IPS DF 6.9 (cell line): ENCODE results near the gene TBX15.

ENCODE experiments used
- DNase-seq: peaks from one replicate; pipeline ENCODE4 v3.0.0-alpha.2; 2013; ENCODE audit warnings: low read depth, low spot score
- H3K27ac ChIP-seq: one replicate; pipeline ENCODE4 v1.5.1; 2013; ENCODE audit warnings: low read length, control low read depth
- H3K27me3 ChIP-seq: 2 replicates; pipeline ENCODE4 v1.6.1; 2013; ENCODE audit warnings: mild to moderate bottlenecking, low read length; ENCODE audit not compliant: control insufficient read depth, insufficient read depth
- H3K36me3 ChIP-seq: 2 replicates; pipeline ENCODE4 v1.6.1; 2013; ENCODE audit warnings: low read length; ENCODE audit not compliant: control insufficient read depth, insufficient read depth
- H3K4me1 ChIP-seq: 2 replicates; pipeline ENCODE4 v1.6.1; 2013; ENCODE audit warnings: low read length; ENCODE audit not compliant: control insufficient read depth, insufficient read depth
- H3K4me3 ChIP-seq: 2 replicates; pipeline ENCODE4 v1.5.1; 2013; ENCODE audit warnings: mild to moderate bottlenecking, low read length
- H3K9me3 ChIP-seq: 2 replicates; pipeline ENCODE4 v1.6.1; 2013; ENCODE audit warnings: low read length, inconsistent platforms; ENCODE audit not compliant: control insufficient read depth, insufficient read depth
- WGBS: extraction: QIAGEN DNeasy Blood & Tissue Kit; methylation state at CpG from one replicate; pipeline ENCODE4 v1.1.7; 2013; ENCODE audit warnings: mixed read lengths, missing lambda C conversion rate; ENCODE audit not compliant: insufficient read length, insufficient coverage; 5-methylcytosine and 5-hydroxymethylcytosine counted together

The TBX15 gene

GRCh38 chr1:118992237-118992825 is 4.2 kb upstream of the TBX15 start:
- H3K4me1 ChIP-seq: peaks cover 8% of the 10 kb centered on the region
- H3K27me3 ChIP-seq: peaks cover 93% of the 10 kb centered on the region
- no peak for DNase-seq
- WGBS: no CpG with 5 or more reads among the region's 22 CpGs
- no peak overlapping the region for H3K27ac ChIP-seq
- no peaks in the 10 kb centered on the region for H3K9me3 ChIP-seq
- no peak overlapping the region for H3K4me3 ChIP-seq
- H3K36me3 ChIP-seq: no peaks in the 10 kb centered on the region

DNA sequence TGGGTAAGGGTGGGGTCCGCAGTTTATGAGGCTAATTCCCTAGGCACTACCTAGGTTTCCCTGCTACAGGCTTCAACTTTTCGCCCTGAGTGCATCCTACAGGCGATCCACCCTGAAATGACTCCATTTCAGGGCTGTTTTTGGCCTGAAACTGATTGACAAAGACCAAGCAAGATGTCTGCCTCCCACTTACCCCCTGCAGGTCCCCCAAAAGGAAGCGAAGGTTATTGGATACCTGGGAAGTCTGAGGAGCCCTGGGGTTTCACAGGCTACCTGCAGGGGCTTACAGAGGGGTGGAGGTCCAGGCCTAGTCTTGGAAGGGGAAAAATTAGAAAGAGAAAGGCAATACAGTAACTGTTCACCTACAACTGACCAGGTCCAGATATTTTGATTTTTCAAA is 3.3 kb upstream of the TBX15 start:
- H3K4me3 ChIP-seq: no peak overlapping the region
- H3K27me3 ChIP-seq: peaks cover 94% of the 10 kb centered on the region
- no CpG with 5 or more reads among the region's 4 CpGs for WGBS
- no peaks in the 10 kb centered on the region for H3K9me3 ChIP-seq
- H3K36me3 ChIP-seq: no peaks in the 10 kb centered on the region
- H3K27ac ChIP-seq: no peak overlapping the region
- H3K4me1 ChIP-seq: peaks cover 12% of the 10 kb centered on the region
- no peak for DNase-seq

GRCh38 chr1:118990513-118991152 is 2.5 kb upstream of the TBX15 start:
- peaks cover 94% of the 10 kb centered on the region for H3K27me3 ChIP-seq
- H3K27ac ChIP-seq: no peak overlapping the region
- H3K36me3 ChIP-seq: no peaks in the 10 kb centered on the region
- no peak for DNase-seq
- no peaks in the 10 kb centered on the region for H3K9me3 ChIP-seq
- peaks cover 12% of the 10 kb centered on the region for H3K4me1 ChIP-seq
- no peak overlapping the region for H3K4me3 ChIP-seq
- no CpG with 5 or more reads among the region's 8 CpGs for WGBS

DNA sequence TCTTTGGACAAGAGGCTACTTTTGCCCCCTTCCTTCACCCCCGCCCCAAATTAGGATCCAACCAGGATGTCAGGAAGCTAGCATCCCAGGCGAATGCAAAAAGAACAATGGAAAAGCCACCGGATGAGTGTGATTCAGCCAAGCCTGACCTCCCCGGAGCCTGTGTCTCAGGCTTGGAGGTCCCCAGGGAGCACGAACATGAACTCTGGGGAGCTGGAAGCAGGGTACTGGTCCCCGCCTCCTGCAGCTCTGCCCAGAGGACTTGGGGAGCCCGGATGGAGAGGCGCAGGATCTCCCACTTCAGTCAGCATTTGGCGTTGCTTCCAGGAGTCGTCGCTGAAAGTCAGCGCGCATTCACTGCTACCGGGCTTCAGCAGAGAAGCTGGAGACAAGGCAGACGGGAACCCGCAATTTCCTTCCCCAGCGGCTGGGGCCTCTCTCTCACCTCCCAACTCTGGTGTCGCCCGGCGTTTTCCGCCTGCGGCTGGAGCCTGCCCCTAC is 1.8 kb upstream of the TBX15 start:
- Histone ChIP-seq H3K4me3 (no peak overlapping the region), H3K36me3 (no peaks in the 10 kb centered on the region), H3K27me3 (peaks cover 94% of the 10 kb centered on the region), H3K9me3 (no peaks in the 10 kb centered on the region), H3K4me1 (peaks cover 12% of the 10 kb centered on the region), H3K27ac (no peak overlapping the region)
- WGBS: no CpG with 5 or more reads among the region's 22 CpGs
- no peak for DNase-seq

- Histone ChIP-seq H3K4me3 (no peak overlapping the region), H3K9me3 (no peaks in the 10 kb centered on the region), H3K27ac (no peak overlapping the region), H3K27me3 (peaks cover 92% of the 10 kb centered on the region), H3K4me1 (peaks cover 12% of the 10 kb centered on the region), H3K36me3 (no peaks in the 10 kb centered on the region)
- DNase-seq: no peak
- no CpG with 5 or more reads among the region's 44 CpGs for WGBS
Observed at GRCh38 chr1:118989006-118989815, 1.1 kb upstream of the TBX15 start.

- peaks cover 16% of the 10 kb centered on the region for H3K4me1 ChIP-seq
- no CpG with 5 or more reads among the region's 65 CpGs for WGBS
- no peaks in the 10 kb centered on the region for H3K36me3 ChIP-seq
- no peaks in the 10 kb centered on the region for H3K9me3 ChIP-seq
- H3K27me3 ChIP-seq: peaks cover 92% of the 10 kb centered on the region
- no peak for DNase-seq
- H3K27ac ChIP-seq: no peak overlapping the region
- peak overlapping the region; percentile 19; the same call in 1 of the 2 replicates for H3K4me3 ChIP-seq
Observed at GRCh38 chr1:118987468-118988185, 516 bp downstream of the TBX15 start.

GRCh38 chr1:118986555-118987467 is 1.3 kb downstream of the TBX15 start:
- WGBS: no CpG with 5 or more reads among the region's 42 CpGs
- peaks cover 16% of the 10 kb centered on the region for H3K4me1 ChIP-seq
- H3K36me3 ChIP-seq: no peaks in the 10 kb centered on the region
- no peak overlapping the region for H3K27ac ChIP-seq
- H3K9me3 ChIP-seq: no peaks in the 10 kb centered on the region
- DNase-seq: no peak
- H3K4me3 ChIP-seq: peak overlapping the region; percentile 19; the same call in 1 of the 2 replicates
- peaks cover 92% of the 10 kb centered on the region for H3K27me3 ChIP-seq

DNA sequence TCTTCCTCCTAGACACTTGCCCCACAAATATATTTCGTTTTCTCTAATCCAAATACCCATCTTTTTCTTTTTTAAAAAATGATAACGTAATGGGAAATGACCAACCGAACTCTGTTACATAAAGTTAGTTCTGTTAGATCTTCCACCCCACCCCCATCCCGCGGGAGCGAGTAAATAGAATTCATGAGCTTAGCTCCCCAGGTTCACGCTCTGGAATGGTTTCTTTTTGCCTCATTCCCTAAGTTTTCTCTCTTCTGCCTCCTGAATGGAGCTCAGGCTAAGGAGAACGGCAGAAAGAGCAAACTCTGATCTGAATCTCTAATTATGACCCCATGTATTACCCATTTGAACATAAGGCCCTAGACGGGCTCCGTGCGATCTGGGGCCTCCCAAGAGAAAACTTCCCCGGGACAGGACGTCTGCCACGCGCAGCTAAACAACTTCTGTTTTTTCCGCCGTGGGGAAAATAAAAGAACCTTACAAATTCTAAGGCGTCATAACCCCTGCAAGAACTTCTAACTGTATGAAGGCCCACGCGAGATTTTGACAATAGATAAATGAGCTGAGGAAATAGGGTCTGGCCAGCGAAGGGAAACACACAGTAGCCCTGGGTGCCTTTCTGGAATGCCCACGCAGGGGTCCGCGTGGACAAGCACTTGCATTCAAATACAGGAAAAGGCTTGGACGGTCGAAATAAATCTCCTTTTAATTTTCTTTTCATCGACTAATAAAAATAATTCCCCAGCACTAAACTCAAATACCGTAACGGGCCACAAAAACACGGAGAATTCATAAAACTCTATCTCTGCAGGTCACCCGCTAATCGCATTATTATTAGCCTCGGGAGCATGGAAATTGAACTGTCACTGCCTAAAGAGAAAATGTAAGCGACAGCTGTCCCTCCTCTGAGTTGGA is 2.2 kb downstream of the TBX15 start:
- no peak overlapping the region for H3K4me3 ChIP-seq
- no peaks in the 10 kb centered on the region for H3K36me3 ChIP-seq
- DNase-seq: no peak
- WGBS: no CpG with 5 or more reads among the region's 34 CpGs
- no peak overlapping the region for H3K27ac ChIP-seq
- peaks cover 92% of the 10 kb centered on the region for H3K27me3 ChIP-seq
- peaks cover 16% of the 10 kb centered on the region for H3K4me1 ChIP-seq
- no peaks in the 10 kb centered on the region for H3K9me3 ChIP-seq
